Measurements from ENCODE around the gene UACA. TPM values are rescaled to one million over a fixed set of nuclear protein-coding genes. Genes with fewer than 3 reads are reported as not detected.

The UACA gene
- total and polyA plus RNA-seq, 2 donors (not counting 3 experiments of a cell fraction or from before 2014, with no cell fraction given), result 167 to 292 TPM

GRCh38 chr15:70699890-70700289 is 63.5 kb downstream of the UACA start:
- H3K4me2 ChIP-seq (ENCODE audit: insufficient read depth, low read length), result peak overlapping the region; percentile 97

More at GRCh38 chr15:70699890-70700289, 63.5 kb downstream of the UACA start:
- intact Hi-C loops (cut with micrococcal nuclease), result loop anchor here (5.0 to 10.0 kb wide), 3 partner anchors 112 to 675 kb away; no protein-coding TSS in a partner anchor
- dilution Hi-C loops (cut with MboI; ENCODE audit: extremely low pct_ligation_motif_present, low sequenced_read_pairs), result no loop called here
- TF ChIP-seq MYC (IDR thresholded peaks at IDR 0.05; ENCODE audit: low read depth, low read length), result no peak
- TF ChIP-seq POLR2AphosphoS5 (IDR thresholded peaks at IDR 0.05; ENCODE audit: insufficient read depth, low read depth, low read length), result no peak
- no peak for TF ChIP-seq MAX (IDR thresholded peaks at IDR 0.05; ENCODE audit: insufficient read depth, insufficient read length)
- no peak for TF ChIP-seq EZH2 (IDR thresholded peaks at IDR 0.05; ENCODE audit: borderline replicate concordance, low read depth, low read length, severe bottlenecking)
- TF ChIP-seq JUN (IDR thresholded peaks at IDR 0.05; ENCODE audit: borderline replicate concordance, insufficient read depth, insufficient read length, low read depth), result no peak
- no peak for TF ChIP-seq POLR2A (IDR thresholded peaks at IDR 0.05; ENCODE audit: low read depth, low read length)
- no peak for TF ChIP-seq CTCF (IDR thresholded peaks at IDR 0.05; ENCODE audit: extremely low read depth in 1 of 2, insufficient read depth in 1 of 2, low read depth in 1 of 2, low read length in 2 of 2)
- TF ChIP-seq FOS (IDR thresholded peaks at IDR 0.05; ENCODE audit: borderline replicate concordance, insufficient read depth, low read length), result no peak
- no peak for TF ChIP-seq GATA2 (IDR thresholded peaks at IDR 0.05; ENCODE audit: insufficient read depth, insufficient read length, low read depth, low read length)
- H3K79me2 ChIP-seq (ENCODE audit: control insufficient read depth, insufficient read depth, low read length), result peaks cover 63% of the 10 kb centered on the region
- H3K9me3 ChIP-seq (replicated peaks; ENCODE audit: control insufficient read depth, insufficient read depth, low read length), result no peaks in the 10 kb centered on the region
- no TSS peak for BruUV-seq (replicated peaks)
- no peak overlapping the region for H2AFZ ChIP-seq (ENCODE audit: low read depth, low read length)
- DNase-seq (ENCODE audit: low read depth, low spot score) (peak; percentile 37), FAIRE-seq (no peak)
- H3K9me1 ChIP-seq (replicated peaks; ENCODE audit: control insufficient read depth, extremely low read depth, insufficient read depth, low read length), result no peaks in the 10 kb centered on the region
- no peaks in the 10 kb centered on the region for H3K27me3 ChIP-seq (ENCODE audit: control insufficient read depth in 2 of 2, insufficient read depth in 2 of 2, low read length in 2 of 2)
- ChIA-PET CTCF (interaction anchor here (0.7 to 1.0 kb wide), 2 partner anchors 9 to 23 kb away, joined by 3 to 5 read pairs; no protein-coding TSS in a partner anchor), POLR2A (interaction anchor here (0.6 kb wide), 1 partner anchor 83 kb away, joined by 4 read pairs; no protein-coding TSS in a partner anchor)
- H3K4me3 ChIP-seq (replicated peaks in 1 of 3; ENCODE audit: insufficient read depth in 1 of 3, low read depth in 1 of 3, low read length in 3 of 3), result peak overlapping the region in 2 of 3 experiments; percentile 5 to 96
- H3K36me3 ChIP-seq (ENCODE audit: control insufficient read depth in 2 of 2, extremely low read depth in 1 of 2, insufficient read depth in 2 of 2, low read length in 2 of 2), result peaks cover 2 to 14% of the 10 kb centered on the region in 2 experiments
- H4K20me1 ChIP-seq (replicated peaks; ENCODE audit: control insufficient read depth, extremely low read depth, insufficient read depth, low read length), result no peaks in the 10 kb centered on the region
- H3K27ac ChIP-seq (ENCODE audit: insufficient read depth, low read depth, low read length), result peak overlapping the region; percentile 94
- H3K9ac ChIP-seq (replicated peaks; ENCODE audit: extremely low read depth, insufficient read depth, low read length), result peak overlapping the region; percentile 95
- peaks cover 72% of the 10 kb centered on the region for H3K4me1 ChIP-seq (ENCODE audit: control insufficient read depth, extremely low read depth, insufficient read depth, low read length)
